PC-9 (cell line): Measurements from ENCODE around the gene LRP10. TPM values are rescaled to one million over a fixed set of nuclear protein-coding genes. Genes with fewer than 3 reads are reported as not detected.
A peak's percentile ranks its signal among the peaks of the same experiment; 100 is the strongest.

ENCODE experiments used
- BruUV-seq: library from RNA; stranded (reverse); fragments of 400-500 nt; replicated peaks from 2 replicates; lab custom pipeline; 2021; lab: Mats Ljungman, UMichigan
- CTCF ChIA-PET: fragments of 300-600 bp; sonication (Branson Sonifier 250); formaldehyde crosslinking; loops from one replicate; lab custom pipeline; 2022; ENCODE audit warnings: antibody characterized with exemption; lab: Charles Lee
- POLR2A ChIA-PET: fragments of 300-600 bp; sonication (Branson Sonifier 250); formaldehyde crosslinking; loops from one replicate; lab custom pipeline; 2022; ENCODE audit warnings: antibody characterized with exemption; ENCODE audit not compliant: unreplicated experiment; lab: Charles Lee
- DNase-seq, 2 experiments: peaks; one replicate each; pipeline versions ENCODE4 v3.0.0 to v3.0.0-alpha.2; 2015 to 2022; ENCODE audit warnings: mixed read lengths in 1 of 2
- H2AFZ ChIP-seq: fragments of 200-600 bp; sonication (generic); 2 replicates; pipeline ENCODE4 v1.8.1; 2017; ENCODE audit warnings: antibody characterized with exemption
- H3F3A ChIP-seq: fragments of 200-600 bp; sonication (generic); 2 replicates; pipeline ENCODE4 v1.8.1; 2017; ENCODE audit warnings: antibody characterized with exemption, mild to moderate bottlenecking, low read depth; ENCODE audit not compliant: insufficient read depth
- H3K27ac ChIP-seq: fragments of 200-600 bp; sonication (generic); 2 replicates; pipeline ENCODE4 v1.6.1; 2016; ENCODE audit warnings: mixed run types
- H3K27me3 ChIP-seq: fragments of 200-600 bp; sonication (generic); 2 replicates; pipeline ENCODE4 v1.6.1; 2016; ENCODE audit warnings: low read depth, mixed run types; ENCODE audit not compliant: insufficient read depth
- H3K36me3 ChIP-seq: fragments of 200-600 bp; sonication (generic); 2 replicates; pipeline ENCODE4 v1.6.1; 2016; ENCODE audit warnings: low read depth, mixed run types
- H3K4me1 ChIP-seq: fragments of 200-600 bp; sonication (generic); replicated peaks from 2 replicates; pipeline ENCODE4 v1.6.1; 2016; ENCODE audit warnings: mixed run types; ENCODE audit not compliant: insufficient read depth
- H3K4me2 ChIP-seq: fragments of 200-600 bp; sonication (generic); 2 replicates; pipeline ENCODE4 v1.6.1; 2017; ENCODE audit warnings: mixed run types
- H3K4me3 ChIP-seq: fragments of 200-600 bp; sonication (generic); 2 replicates; pipeline ENCODE4 v1.6.1; 2016; ENCODE audit warnings: mixed run types
- H3K79me2 ChIP-seq: fragments of 200-600 bp; sonication (generic); 2 replicates; pipeline ENCODE4 v1.6.1; 2017; ENCODE audit warnings: low read depth, mixed run types
- H3K9me2 ChIP-seq: fragments of 200-600 bp; sonication (generic); 2 replicates; pipeline ENCODE4 v1.8.1; 2017; ENCODE audit warnings: mild to moderate bottlenecking; ENCODE audit not compliant: insufficient read depth
- H3K9me3 ChIP-seq: fragments of 200-600 bp; sonication (generic); 2 replicates; pipeline ENCODE4 v1.8.1; 2016; ENCODE audit warnings: low read depth; ENCODE audit not compliant: insufficient read depth
- H4K20me1 ChIP-seq: fragments of 200-600 bp; sonication (generic); 2 replicates; pipeline ENCODE4 v1.8.1; 2017; ENCODE audit not compliant: insufficient read depth
- CTCF ChIP-seq: fragments of 200-600 bp; sonication (generic); conservative IDR thresholded peaks from 2 replicates; pipeline ENCODE4 v1.6.1; 2017; ENCODE audit warnings: mixed run types, antibody characterized with exemption, mild to moderate bottlenecking, moderate library complexity
- EZH2 ChIP-seq: fragments of 200-600 bp; sonication (generic); IDR thresholded peaks from 2 replicates; pipeline ENCODE4 v1.8.0; 2017; ENCODE audit warnings: antibody characterized with exemption, low read depth
- intact Hi-C: fragments of 100-400 bp; cut with micrococcal nuclease; formaldehyde crosslinking; loops from one replicate; pipeline ENCODE4 v1.10.0; 2022; ENCODE audit not compliant: unreplicated experiment
- total RNA-seq: library from RNA; stranded (reverse); gene quantifications from 2 replicates; pipeline ENCODE4 v1.2.3, GENCODE V29; 2021

Gene LRP10
- total RNA-seq, 1 experiment from 2014 or later = 61.6 TPM

GRCh38 chr14:22901799-22902198, 30.3 kb downstream of the LRP10 start:
- Histone ChIP-seq H3F3A (peaks cover 30% of the 10 kb centered on the region; the same call in 1 of the 2 replicates), H3K4me3 (no peak overlapping the region), H3K9me2 (no peaks in the 10 kb centered on the region), H2AFZ (no peak overlapping the region), H3K27me3 (no peaks in the 10 kb centered on the region), H4K20me1 (no peaks in the 10 kb centered on the region), H3K4me2 (no peak overlapping the region), H3K9me3 (no peaks in the 10 kb centered on the region), H3K36me3 (peaks cover 12% of the 10 kb centered on the region; the same call in 1 of the 2 replicates), H3K27ac (no peak overlapping the region), H3K4me1 (peaks cover 15% of the 10 kb centered on the region), H3K79me2 (no peaks in the 10 kb centered on the region)
- intact Hi-C loops = loop anchor here (2.0 kb wide), 1 partner anchor 243 kb away; no protein-coding TSS in a partner anchor
- DNase-seq = no peak
- BruUV-seq = no TSS peak
- ChIA-PET CTCF (no interaction called here), POLR2A (interaction anchor here (0.6 kb wide), 1 partner anchor 17 kb away, joined by 4 read pairs; no protein-coding TSS in a partner anchor)
- no peak for TF ChIP-seq CTCF
- no peak for TF ChIP-seq EZH2

GRCh38 chr14:22903742-22904087, 32.2 kb downstream of the LRP10 start:
- Histone ChIP-seq H3K36me3 (peaks cover 12% of the 10 kb centered on the region; the same call in 1 of the 2 replicates), H3K4me1 (peaks cover 15% of the 10 kb centered on the region), H3K9me3 (no peaks in the 10 kb centered on the region), H3K79me2 (no peaks in the 10 kb centered on the region), H3F3A (peaks cover 22% of the 10 kb centered on the region; the same call in 1 of the 2 replicates), H3K4me2 (peak overlapping the region; percentile 39; the same call in 1 of the 2 replicates), H3K27ac (peak overlapping the region; percentile 12; the same call in 1 of the 2 replicates), H4K20me1 (no peaks in the 10 kb centered on the region), H2AFZ (no peak overlapping the region), H3K4me3 (no peak overlapping the region), H3K27me3 (no peaks in the 10 kb centered on the region), H3K9me2 (no peaks in the 10 kb centered on the region)
- DNase-seq = no peak
- TF ChIP-seq EZH2 (no peak), CTCF (no peak)
- intact Hi-C loops = loop anchor here (1.0 kb wide), 1 partner anchor 31 kb away; no protein-coding TSS in a partner anchor
- POLR2A ChIA-PET = interaction anchor here (0.6 kb wide), 1 partner anchor 21 kb away, joined by 4 read pairs; no protein-coding TSS in a partner anchor
- no TSS peak for BruUV-seq
- CTCF ChIA-PET = interaction anchor here (0.6 kb wide), 1 partner anchor 583 kb away, joined by 3 read pairs; no protein-coding TSS in a partner anchor

GRCh38 chr14:22905627-22906026, 34.1 kb downstream of the LRP10 start:
- ChIA-PET CTCF (no interaction called here), POLR2A (no interaction called here)
- H3K27ac ChIP-seq = no peak overlapping the region

More at GRCh38 chr14:22905627-22906026, 34.1 kb downstream of the LRP10 start:
- H3K9me2 ChIP-seq = no peaks in the 10 kb centered on the region
- intact Hi-C loops = no loop called here
- H4K20me1 ChIP-seq = no peaks in the 10 kb centered on the region
- no peaks in the 10 kb centered on the region for H3K79me2 ChIP-seq
- no peak for DNase-seq
- no peak overlapping the region for H2AFZ ChIP-seq
- peaks cover 15% of the 10 kb centered on the region for H3K4me1 ChIP-seq
- no peak overlapping the region for H3K4me2 ChIP-seq
- TF ChIP-seq CTCF (no peak), EZH2 (no peak)
- H3K27me3 ChIP-seq = no peaks in the 10 kb centered on the region
- no peak overlapping the region for H3K4me3 ChIP-seq
- H3K9me3 ChIP-seq = no peaks in the 10 kb centered on the region
- peaks cover 22% of the 10 kb centered on the region; the same call in 1 of the 2 replicates for H3F3A ChIP-seq
- H3K36me3 ChIP-seq = peaks cover 17% of the 10 kb centered on the region; the same call in 1 of the 2 replicates
- BruUV-seq = no TSS peak
